HG02943 (cell line): ENCODE results near the gene CCDC91.

ENCODE experiments used
- ATAC-seq: cut with Tn5 transposase; IDR thresholded peaks from one replicate; pipeline ENCODE4 v1.9.1; 2021; ENCODE audit warnings: mild to moderate bottlenecking, low read depth, moderate library complexity; ENCODE audit not compliant: unreplicated experiment

Gene CCDC91

DNA sequence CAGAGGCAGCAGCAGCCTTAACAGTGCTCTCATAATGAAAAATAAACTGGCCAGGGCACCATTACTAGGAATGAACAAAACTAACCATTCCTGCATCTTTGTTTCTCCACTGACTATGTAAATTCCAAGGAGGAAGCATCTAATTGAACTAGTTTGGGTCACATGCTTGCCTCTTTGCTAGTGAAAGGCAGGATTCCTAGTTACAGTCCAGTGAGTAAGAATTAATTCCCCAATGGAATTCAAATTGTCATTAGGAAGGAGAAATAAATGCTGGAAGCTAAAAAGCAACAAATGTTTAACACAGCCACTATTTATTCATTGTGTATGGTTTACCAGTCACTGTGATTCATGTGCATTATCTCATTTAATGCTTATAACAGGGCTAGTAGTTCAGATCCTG, 316.0 kb downstream of the CCDC91 start:
- ATAC-seq: no peak

GRCh38 chr12:28507033-28507432, 316.8 kb downstream of the CCDC91 start:
- ATAC-seq: no peak

GRCh38 chr12:28507867-28508266, 317.6 kb downstream of the CCDC91 start:
- no peak for ATAC-seq

GRCh38 chr12:28512406-28512805, 322.1 kb downstream of the CCDC91 start:
- no peak for ATAC-seq

DNA sequence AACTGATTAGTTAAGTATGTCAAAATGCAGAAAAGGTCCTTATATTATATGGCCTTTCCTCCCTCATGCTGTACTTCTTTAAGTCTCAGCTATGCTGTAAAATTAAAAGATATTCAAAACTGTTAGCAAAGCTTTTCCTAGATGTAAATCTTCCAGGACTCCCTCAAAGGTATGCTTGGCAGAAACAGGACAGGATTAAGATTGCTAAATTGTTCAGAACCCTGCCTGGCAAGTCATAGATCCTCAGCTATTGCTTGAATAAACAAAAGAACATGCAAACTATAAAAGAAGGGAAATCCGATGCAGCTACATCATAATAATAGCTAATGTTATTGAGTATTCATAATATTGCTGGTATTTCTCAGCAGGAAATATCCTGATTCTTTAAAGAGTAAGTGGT, 322.6 kb downstream of the CCDC91 start:
- no peak for ATAC-seq

DNA sequence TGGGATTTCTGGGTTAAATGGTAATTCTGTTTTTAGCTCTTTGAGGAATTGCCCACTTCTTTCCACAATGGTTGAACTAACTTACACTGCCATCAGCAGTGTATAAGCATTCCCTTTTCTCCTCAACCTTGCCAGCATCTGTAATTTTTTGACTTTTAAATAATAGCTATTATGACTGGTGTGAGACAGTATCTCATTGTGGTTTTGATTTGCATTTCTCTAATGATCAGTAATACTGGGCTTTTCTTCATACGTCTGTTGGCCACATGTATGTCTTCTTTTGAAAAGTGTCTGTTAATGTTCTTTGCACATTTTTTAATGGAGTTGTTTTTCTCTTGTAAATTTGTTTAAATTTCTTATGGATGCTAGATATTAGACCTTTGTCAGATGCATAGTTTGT, 323.7 kb downstream of the CCDC91 start:
- ATAC-seq: no peak

DNA sequence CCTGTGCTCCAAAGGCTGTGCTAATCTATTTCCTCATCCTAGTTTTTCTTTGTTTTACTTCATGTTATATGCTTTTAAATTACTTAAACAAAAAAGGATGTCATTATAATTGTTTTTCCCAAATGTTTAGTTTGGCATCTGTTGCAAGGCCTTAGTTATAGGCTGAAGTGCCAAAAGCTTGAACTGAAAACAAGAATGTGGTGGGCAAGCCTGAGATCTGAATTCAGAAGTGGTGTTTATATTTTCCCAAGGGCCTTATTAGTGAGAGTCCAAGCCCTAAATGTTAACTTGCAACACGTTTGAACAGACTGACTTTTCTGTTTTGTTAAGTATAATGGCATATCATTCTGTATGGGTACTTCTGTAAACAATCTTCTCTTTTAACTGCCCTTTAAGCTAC, 326.8 kb downstream of the CCDC91 start:
- ATAC-seq: no peak

- ATAC-seq: no peak
These were observed 337.5 kb downstream of the CCDC91 start for GRCh38 chr12:28527631-28528249.

GRCh38 chr12:28535216-28535615, 345.0 kb downstream of the CCDC91 start:
- no peak for ATAC-seq

DNA sequence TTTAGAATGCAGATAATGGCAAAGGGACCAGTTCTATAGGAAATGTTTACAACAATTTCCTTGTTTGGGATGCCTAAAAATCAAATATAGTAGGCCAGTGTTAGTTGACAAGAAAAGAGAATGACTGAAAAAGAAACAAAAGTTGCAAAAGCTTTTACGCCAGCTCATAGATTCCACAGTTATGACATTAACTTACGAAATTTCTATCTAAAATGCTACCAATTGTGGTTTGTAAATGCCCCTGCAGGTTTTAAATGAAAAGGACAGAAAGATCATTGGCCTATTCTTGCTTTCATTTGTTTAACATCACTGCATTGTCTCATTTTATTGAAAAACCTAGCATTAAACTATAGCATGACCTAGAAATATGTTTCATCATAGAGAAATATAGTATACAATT, 345.8 kb downstream of the CCDC91 start:
- no peak for ATAC-seq

DNA sequence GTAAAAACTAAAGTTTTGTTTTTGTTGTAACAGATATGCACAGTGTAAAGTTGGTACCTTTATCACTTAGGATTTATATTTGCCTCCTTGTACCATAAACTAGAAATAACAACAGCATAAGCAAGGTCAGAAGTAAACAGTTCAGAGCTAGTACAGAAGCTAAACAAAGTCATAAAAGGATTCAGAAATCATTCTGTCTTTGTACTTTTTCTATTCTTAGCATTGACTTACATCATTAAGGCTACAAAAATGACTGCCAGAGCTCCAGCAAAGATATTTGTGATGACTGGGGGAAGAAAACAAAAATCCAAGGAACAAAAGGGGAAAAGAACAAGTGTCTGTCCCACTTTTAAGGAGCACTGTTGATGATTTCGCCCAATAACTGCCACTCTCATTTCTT, 347.2 kb downstream of the CCDC91 start:
- ATAC-seq: no peak

DNA sequence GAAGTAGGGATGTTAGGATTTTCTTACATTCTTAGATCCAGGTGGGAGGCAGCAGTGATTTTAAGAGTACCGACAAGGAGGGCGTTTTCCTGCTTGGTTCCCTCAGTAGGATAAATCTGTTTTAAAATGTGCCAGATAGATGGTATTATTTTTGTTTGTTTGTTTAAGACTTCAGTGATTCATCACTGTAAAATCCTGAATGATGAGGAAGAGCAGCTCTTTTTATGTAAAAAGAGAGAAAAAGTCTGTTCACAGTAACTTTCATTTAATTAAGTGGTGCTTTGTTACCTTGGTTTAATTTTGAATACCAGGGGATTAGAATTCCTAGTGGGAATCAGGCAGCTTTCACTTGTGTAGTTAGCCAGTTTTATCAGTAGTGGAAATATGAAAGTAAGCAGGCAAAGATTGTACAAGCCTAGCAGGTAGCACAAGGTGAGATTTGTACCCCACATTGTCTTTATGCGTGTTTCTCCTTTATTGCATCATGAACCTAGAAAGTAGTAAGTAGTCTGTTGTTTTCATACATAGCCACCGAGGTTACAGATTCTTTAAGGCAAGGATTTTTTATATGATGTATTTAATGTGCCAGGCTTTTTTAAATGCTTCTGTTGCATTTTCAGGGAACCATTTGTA, 349.6 kb downstream of the CCDC91 start:
- ATAC-seq: no peak

GRCh38 chr12:28540324-28540714, 350.1 kb downstream of the CCDC91 start:
- no peak for ATAC-seq

- no peak for ATAC-seq
These were observed 353.0 kb downstream of the CCDC91 start for GRCh38 chr12:28543021-28543890.

- ATAC-seq: no peak
These were observed 360.8 kb downstream of the CCDC91 start for GRCh38 chr12:28550757-28551704.

DNA sequence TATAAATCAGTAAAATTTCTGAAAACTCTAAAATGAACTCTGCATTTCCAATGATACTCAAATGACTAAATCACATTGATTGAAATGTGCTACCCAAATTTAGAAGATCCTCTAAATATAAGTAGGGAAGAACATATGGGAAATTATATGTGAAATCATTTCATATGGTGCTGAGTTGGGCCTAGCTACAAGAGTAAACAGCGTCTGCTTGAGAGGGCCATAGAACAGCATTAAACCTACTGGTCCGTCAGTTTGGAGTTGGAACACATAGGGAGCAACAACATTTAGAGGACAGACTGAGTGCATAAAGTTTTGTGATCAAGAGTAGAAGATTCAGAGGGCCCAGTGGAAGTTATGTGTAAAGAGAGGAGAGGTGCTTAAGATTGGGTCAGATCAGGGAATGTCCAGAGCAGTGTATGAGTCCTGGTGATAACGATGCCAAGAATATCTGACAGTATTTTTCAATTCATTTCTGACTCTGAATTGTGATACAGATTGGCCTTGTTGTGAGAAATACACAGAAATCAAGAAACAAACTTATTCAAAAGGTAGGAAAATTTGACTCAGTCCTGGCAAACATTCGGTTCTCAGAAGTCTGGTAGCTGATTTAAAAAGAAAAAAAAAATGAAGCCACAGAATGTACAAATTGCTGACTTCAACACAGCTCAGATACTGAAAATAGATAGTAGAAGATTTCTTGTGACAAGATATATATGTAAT, 362.2 kb downstream of the CCDC91 start:
- no peak for ATAC-seq

- no peak for ATAC-seq
These were observed 365.5 kb downstream of the CCDC91 start for GRCh38 chr12:28555748-28556147.

DNA sequence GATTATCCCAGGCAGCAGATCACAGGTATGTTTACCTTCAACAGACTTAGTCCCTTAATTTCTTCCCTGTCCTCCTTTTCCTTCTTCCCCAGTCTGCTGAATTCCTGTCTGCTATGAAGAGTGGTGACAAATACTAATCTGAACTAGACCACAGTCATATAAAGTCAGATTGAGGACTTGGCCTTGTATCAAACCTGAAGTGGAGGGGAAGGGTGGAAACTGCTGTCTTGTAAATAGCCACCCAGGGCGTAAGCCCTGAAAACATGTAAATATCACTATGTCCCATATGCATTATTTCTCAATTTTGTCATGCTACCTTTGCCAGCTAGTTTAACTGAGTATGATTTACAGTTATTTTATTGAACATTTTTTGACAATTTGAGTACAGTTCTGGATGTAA, 368.0 kb downstream of the CCDC91 start:
- ATAC-seq: no peak

DNA sequence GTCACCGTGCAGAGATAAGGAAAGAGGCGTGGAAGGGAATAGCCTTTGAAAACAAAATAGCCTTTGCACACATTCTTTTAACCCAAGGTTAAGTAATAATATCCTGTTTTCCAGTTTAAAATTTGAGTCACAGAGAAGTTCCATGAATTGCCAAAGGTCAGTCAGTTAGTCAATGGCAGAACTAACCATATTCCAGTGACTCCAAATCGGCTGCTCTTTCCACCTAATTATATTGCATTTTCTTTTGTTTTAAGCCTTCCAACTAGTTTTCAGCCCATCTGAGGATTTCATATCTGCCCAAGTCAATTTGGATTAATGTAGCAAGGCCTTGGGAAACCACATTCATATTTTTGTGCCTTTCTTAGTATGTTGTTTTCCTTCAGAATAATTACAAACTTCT, 373.0 kb downstream of the CCDC91 start:
- no peak for ATAC-seq

- no peak for ATAC-seq
These were observed 373.7 kb downstream of the CCDC91 start for GRCh38 chr12:28563936-28564335.
